Uterus (tissue), 4 donors: Measurements from ENCODE around the gene SLC5A5. TPM values are rescaled to one million over a fixed set of nuclear protein-coding genes. Genes with fewer than 3 reads are reported as not detected.

Experiments
- DNase-seq, 2 donors: peaks; one replicate each; pipeline ENCODE4 v3.0.0-alpha.2; 2019 to 2020
- H3K27ac ChIP-seq, 2 donors: fragments of 200-600 bp; sonication (generic); 1 replicate in 1 of 2; 2 replicates in 1 of 2; pipeline ENCODE4 v1.5.1; 2016 to 2018
- H3K27me3 ChIP-seq, 2 donors: fragments of 200-600 bp; sonication (generic); one replicate each; pipeline ENCODE4 v1.5.1; 2018 to 2019; ENCODE audit warnings: control low read depth in 1 of 2
- H3K36me3 ChIP-seq, 2 donors: fragments of 200-600 bp; sonication (generic); one replicate each; pipeline ENCODE4 v1.5.1; 2019; ENCODE audit warnings: control low read depth in 1 of 2
- H3K4me1 ChIP-seq, 2 donors: fragments of 200-600 bp; sonication (generic); one replicate each; pipeline ENCODE4 v1.5.1; 2018 to 2019; ENCODE audit warnings: control low read depth in 1 of 2
- H3K4me3 ChIP-seq, 2 donors: fragments of 200-600 bp; sonication (generic); 1 replicate in 1 of 2; 2 replicates in 1 of 2; pipeline ENCODE4 v1.5.1; 2018 to 2019; ENCODE audit warnings: mild to moderate bottlenecking in 1 of 2
- H3K9me3 ChIP-seq, 2 donors: fragments of 200-600 bp; sonication (generic); one replicate each; pipeline ENCODE4 v1.5.1; 2019; ENCODE audit warnings: control low read depth in 1 of 2
- CTCF ChIP-seq, 4 experiments: fragments of 200-600 bp in 2 of 4; fragments of 450-650 bp in 2 of 4; sonication (generic) in 2 of 4; IDR thresholded peaks; one replicate each; pipeline ENCODE4 v1.5.1; 2016 to 2019; ENCODE audit warnings: antibody characterized with exemption in 4 of 4, mild to moderate bottlenecking in 2 of 4, moderate library complexity in 1 of 4
- POLR2A ChIP-seq, 2 donors: fragments of 450-650 bp; IDR thresholded peaks; one replicate each; pipeline ENCODE4 v1.6.1; 2016; ENCODE audit warnings: antibody characterized with exemption in 2 of 2, mild to moderate bottlenecking in 1 of 2, moderate library complexity in 1 of 2
- intact Hi-C: fragments of 100-400 bp; cut with DNase I; formaldehyde crosslinking; loops from one replicate; pipeline ENCODE4 v1.15.1; 2023; ENCODE audit warnings: low total_unique reads
- small RNA-seq: library from RNA; depleted of rRNA; stranded (forward); fragments of <200 nt; gene quantifications from one replicate; pipeline ENCODE3, GENCODE V24; 2016
- total RNA-seq, 4 donors: library from RNA; depleted of rRNA in 3 of 4; stranded (reverse); fragments of >200 nt in 3 of 4; gene quantifications; one replicate each; pipeline versions ENCODE4 v1.1.0 to v1.2.4, GENCODE V29; 2014 to 2023
- donor health status: DM: yes; HTN: yes; CAD: no.

Gene SLC5A5
- total RNA-seq, 4 donors from 2014 or later: not detected

- Histone ChIP-seq H3K36me3 (no peaks in the 10 kb centered on the region), H3K4me3 (no peak overlapping the region), H3K27ac (no peak overlapping the region), H3K9me3 (no peaks in the 10 kb centered on the region), H3K27me3 (no peaks in the 10 kb centered on the region), H3K4me1 (peaks cover 0 to 7% of the 10 kb centered on the region in 2 donors)
- TF ChIP-seq POLR2A (IDR thresholded peaks at IDR 0.05): no peak
- TF ChIP-seq CTCF (IDR thresholded peaks at IDR 0.05): no peak
- intact Hi-C loops: no loop called here
- DNase-seq: no peak
Measured at GRCh38 chr19:17943274-17944221, 71.8 kb downstream of the SLC5A5 start.

GRCh38 chr19:17944301-17944700 lies 72.6 kb downstream of the SLC5A5 start:
- no peak overlapping the region for H3K27ac ChIP-seq
- intact Hi-C loops: no loop called here
- peaks cover 0 to 14% of the 10 kb centered on the region in 2 donors for H3K4me1 ChIP-seq
- no peak for TF ChIP-seq POLR2A (IDR thresholded peaks at IDR 0.05)
- TF ChIP-seq CTCF (IDR thresholded peaks at IDR 0.05): no peak
- peak in 1 of 2 donors; percentile 40 for DNase-seq
- no peaks in the 10 kb centered on the region for H3K9me3 ChIP-seq
- H3K36me3 ChIP-seq: no peaks in the 10 kb centered on the region
- H3K27me3 ChIP-seq: no peaks in the 10 kb centered on the region
- no peak overlapping the region for H3K4me3 ChIP-seq

Small RNAs within 50 kb of the gene (small RNA-seq; reads per million reads assigned to genes)
- gene SNORA68: not detected

Other genes starting within 250 kb of the SLC5A5 start
- under 1 TPM in 3 of 4 donors, not detected in 1; 0.21 to 0.35 (median 0.29) TPM for gene UNC13A, start 183.6 kb upstream of the SLC5A5 start, total RNA-seq
- gene MAP1S, start 152.5 kb upstream of the SLC5A5 start, total RNA-seq: 10 to 100 TPM in 3 of 4 donors, 1 to 10 TPM in 1; 6.2 to 78.7 (median 50.3) TPM
- 1 to 10 TPM in 2 of 4 donors, under 1 TPM in 1, not detected in 1; under 0.01 to 3.8 (median 1.4) TPM for gene FCHO1, start 120.5 kb upstream of the SLC5A5 start, total RNA-seq
- gene B3GNT3, start 76.8 kb upstream of the SLC5A5 start, total RNA-seq: 1 to 10 TPM in 1 of 4 donors, not detected in 3; 1.4 TPM
- gene INSL3, start 50.4 kb upstream of the SLC5A5 start, total RNA-seq: not detected
- 1 to 10 TPM in 2 of 4 donors, under 1 TPM in 2; under 0.01 to 8.1 (median 2.7) TPM for gene JAK3, start 24.0 kb upstream of the SLC5A5 start, total RNA-seq
- gene RPL18A, start 12.0 kb upstream of the SLC5A5 start, total RNA-seq: 1,000 to 10,000 TPM in 3 of 4 donors, 100 to 1,000 TPM in 1; 649 to 2,637 (median 1,942) TPM
- gene CCDC124, start 61.1 kb downstream of the SLC5A5 start, total RNA-seq: 10 to 100 TPM; 23.6 to 37.2 (median 28.3) TPM
- 1 to 10 TPM in 1 of 4 donors, not detected in 3; 1.9 TPM for gene KCNN1, start 95.2 kb downstream of the SLC5A5 start, total RNA-seq
- gene ARRDC2, start 136.2 kb downstream of the SLC5A5 start, total RNA-seq: 10 to 100 TPM; 18.7 to 77.9 (median 43.1) TPM
- gene IL12RB1, start 215.0 kb downstream of the SLC5A5 start, total RNA-seq: 1 to 10 TPM in 1 of 4 donors, under 1 TPM in 2, not detected in 1; 0.41 to 6.5 (median 0.61) TPM
- 10 to 100 TPM in 1 of 4 donors, 1 to 10 TPM in 2, under 1 TPM in 1; 0.59 to 22.5 (median 3.8) TPM for gene MAST3, start 225.8 kb downstream of the SLC5A5 start, total RNA-seq